ENCODE measurements around the gene CD163L1.
"Not testable (repeated sequence)": the region's sequence is repeated elsewhere in the genome, so short reads cannot be mapped to it uniquely, and the experiment has no call there.

Gene CD163L1

GRCh38 chr12:7354529-7354928, 89.4 kb downstream of the CD163L1 start:
- Histone ChIP-seq H3K4me3 (ENCODE audit: low read depth, low read length) (no peak overlapping the region), H3K9ac (ENCODE audit: low read depth, low read length) (no peak overlapping the region), H3K4me1 (ENCODE audit: control insufficient read depth, insufficient read depth, low read length) (no peaks in the 10 kb centered on the region), H3K27me3 (ENCODE audit: control insufficient read depth, insufficient read depth, low read length) (no peaks in the 10 kb centered on the region), H3K9me3 (ENCODE audit: control insufficient read depth, insufficient read depth, low read length) (no peaks in the 10 kb centered on the region), H3K36me3 (ENCODE audit: control insufficient read depth, insufficient read depth, low read length) (no peaks in the 10 kb centered on the region)

- Histone ChIP-seq H3K36me3 (ENCODE audit: control insufficient read depth, insufficient read depth, low read length) (no peaks in the 10 kb centered on the region), H3K4me1 (ENCODE audit: control insufficient read depth, insufficient read depth, low read length) (no peaks in the 10 kb centered on the region), H3K9ac (ENCODE audit: low read depth, low read length) (no peak overlapping the region), H3K4me3 (ENCODE audit: low read depth, low read length) (no peak overlapping the region), H3K27me3 (ENCODE audit: control insufficient read depth, insufficient read depth, low read length) (no peaks in the 10 kb centered on the region), H3K9me3 (ENCODE audit: control insufficient read depth, insufficient read depth, low read length) (no peaks in the 10 kb centered on the region)
Measured at GRCh38 chr12:7352661-7353060, 91.3 kb downstream of the CD163L1 start.

- H3K4me1 ChIP-seq (ENCODE audit: control insufficient read depth, insufficient read depth, low read length), result no peaks in the 10 kb centered on the region
- no peak overlapping the region for H3K4me3 ChIP-seq (ENCODE audit: low read depth, low read length)
- H3K9me3 ChIP-seq (ENCODE audit: control insufficient read depth, insufficient read depth, low read length), result no peaks in the 10 kb centered on the region
- H3K9ac ChIP-seq (ENCODE audit: low read depth, low read length), result no peak overlapping the region
- H3K36me3 ChIP-seq (ENCODE audit: control insufficient read depth, insufficient read depth, low read length), result no peaks in the 10 kb centered on the region
- H3K27me3 ChIP-seq (ENCODE audit: control insufficient read depth, insufficient read depth, low read length), result no peaks in the 10 kb centered on the region
Measured at GRCh38 chr12:7351177-7351576, 92.8 kb downstream of the CD163L1 start.

- Histone ChIP-seq H3K4me1 (ENCODE audit: control insufficient read depth, insufficient read depth, low read length) (no peaks in the 10 kb centered on the region), H3K9me3 (ENCODE audit: control insufficient read depth, insufficient read depth, low read length) (peaks cover 8% of the 10 kb centered on the region), H3K9ac (ENCODE audit: low read depth, low read length) (no peak overlapping the region), H3K4me3 (ENCODE audit: low read depth, low read length) (no peak overlapping the region), H3K27me3 (ENCODE audit: control insufficient read depth, insufficient read depth, low read length) (no peaks in the 10 kb centered on the region), H3K36me3 (ENCODE audit: control insufficient read depth, insufficient read depth, low read length) (no peaks in the 10 kb centered on the region)
Measured at GRCh38 chr12:7349418-7349817, 94.5 kb downstream of the CD163L1 start.

GRCh38 chr12:7346551-7347225, 97.3 kb downstream of the CD163L1 start:
- Histone ChIP-seq H3K9ac (ENCODE audit: low read depth, low read length) (no peak overlapping the region), H3K4me3 (ENCODE audit: low read depth, low read length) (no peak overlapping the region), H3K36me3 (ENCODE audit: control insufficient read depth, insufficient read depth, low read length) (no peaks in the 10 kb centered on the region), H3K27me3 (ENCODE audit: control insufficient read depth, insufficient read depth, low read length) (no peaks in the 10 kb centered on the region), H3K4me1 (ENCODE audit: control insufficient read depth, insufficient read depth, low read length) (no peaks in the 10 kb centered on the region), H3K9me3 (ENCODE audit: control insufficient read depth, insufficient read depth, low read length) (peaks cover 8% of the 10 kb centered on the region)

GRCh38 chr12:7344833-7345606, 98.9 kb downstream of the CD163L1 start:
- H3K36me3 ChIP-seq (ENCODE audit: control insufficient read depth, insufficient read depth, low read length), result no peaks in the 10 kb centered on the region
- H3K4me3 ChIP-seq (ENCODE audit: low read depth, low read length), result no peak overlapping the region
- H3K9me3 ChIP-seq (ENCODE audit: control insufficient read depth, insufficient read depth, low read length), result peaks cover 8% of the 10 kb centered on the region
- H3K9ac ChIP-seq (ENCODE audit: low read depth, low read length), result no peak overlapping the region
- no peaks in the 10 kb centered on the region for H3K4me1 ChIP-seq (ENCODE audit: control insufficient read depth, insufficient read depth, low read length)
- H3K27me3 ChIP-seq (ENCODE audit: control insufficient read depth, insufficient read depth, low read length), result no peaks in the 10 kb centered on the region

- Histone ChIP-seq H3K4me1 (ENCODE audit: control insufficient read depth, insufficient read depth, low read length) (no peaks in the 10 kb centered on the region), H3K9me3 (ENCODE audit: control insufficient read depth, insufficient read depth, low read length) (peaks cover 2% of the 10 kb centered on the region), H3K27me3 (ENCODE audit: control insufficient read depth, insufficient read depth, low read length) (no peaks in the 10 kb centered on the region), H3K4me3 (ENCODE audit: low read depth, low read length) (no peak overlapping the region), H3K36me3 (ENCODE audit: control insufficient read depth, insufficient read depth, low read length) (no peaks in the 10 kb centered on the region), H3K9ac (ENCODE audit: low read depth, low read length) (no peak overlapping the region)
Measured at GRCh38 chr12:7339675-7340074, 104.3 kb downstream of the CD163L1 start.

- H3K9ac ChIP-seq (ENCODE audit: low read depth, low read length); H3K4me1 ChIP-seq (ENCODE audit: control insufficient read depth, insufficient read depth, low read length); H3K4me3 ChIP-seq (ENCODE audit: low read depth, low read length); H3K9me3 ChIP-seq (ENCODE audit: control insufficient read depth, insufficient read depth, low read length); H3K36me3 ChIP-seq (ENCODE audit: control insufficient read depth, insufficient read depth, low read length); H3K27me3 ChIP-seq (ENCODE audit: control insufficient read depth, insufficient read depth, low read length): not testable (repeated sequence)
Measured at GRCh38 chr12:7337790-7338189, 106.2 kb downstream of the CD163L1 start.

- no peak overlapping the region for H3K9ac ChIP-seq (ENCODE audit: low read depth, low read length)
Measured at GRCh38 chr12:7327918-7328317, 116.0 kb downstream of the CD163L1 start.

GRCh38 chr12:7324176-7324575, 119.8 kb downstream of the CD163L1 start:
- H3K4me3 ChIP-seq (ENCODE audit: low read depth, low read length), result no peak overlapping the region
- no peaks in the 10 kb centered on the region for H3K9me3 ChIP-seq (ENCODE audit: control insufficient read depth, insufficient read depth, low read length)
- H3K9ac ChIP-seq (ENCODE audit: low read depth, low read length), result no peak overlapping the region
- H3K27me3 ChIP-seq (ENCODE audit: control insufficient read depth, insufficient read depth, low read length), result no peaks in the 10 kb centered on the region
- H3K4me1 ChIP-seq (ENCODE audit: control insufficient read depth, insufficient read depth, low read length), result no peaks in the 10 kb centered on the region
- no peaks in the 10 kb centered on the region for H3K36me3 ChIP-seq (ENCODE audit: control insufficient read depth, insufficient read depth, low read length)

More at GRCh38 chr12:7327918-7328317, 116.0 kb downstream of the CD163L1 start:
- no peaks in the 10 kb centered on the region for H3K4me1 ChIP-seq (ENCODE audit: control insufficient read depth, insufficient read depth, low read length)
- no peaks in the 10 kb centered on the region for H3K27me3 ChIP-seq (ENCODE audit: control insufficient read depth, insufficient read depth, low read length)
- H3K4me3 ChIP-seq (ENCODE audit: low read depth, low read length), result no peak overlapping the region
- H3K9me3 ChIP-seq (ENCODE audit: control insufficient read depth, insufficient read depth, low read length), result peaks cover 11% of the 10 kb centered on the region
- H3K36me3 ChIP-seq (ENCODE audit: control insufficient read depth, insufficient read depth, low read length), result no peaks in the 10 kb centered on the region

GRCh38 chr12:7322599-7322998, 121.4 kb downstream of the CD163L1 start:
- Histone ChIP-seq H3K4me3 (ENCODE audit: low read depth, low read length) (no peak overlapping the region), H3K9me3 (ENCODE audit: control insufficient read depth, insufficient read depth, low read length) (no peaks in the 10 kb centered on the region), H3K9ac (ENCODE audit: low read depth, low read length) (no peak overlapping the region), H3K27me3 (ENCODE audit: control insufficient read depth, insufficient read depth, low read length) (no peaks in the 10 kb centered on the region), H3K4me1 (ENCODE audit: control insufficient read depth, insufficient read depth, low read length) (no peaks in the 10 kb centered on the region), H3K36me3 (ENCODE audit: control insufficient read depth, insufficient read depth, low read length) (no peaks in the 10 kb centered on the region)

GRCh38 chr12:7321624-7322023, 122.3 kb downstream of the CD163L1 start:
- H3K9me3 ChIP-seq (ENCODE audit: control insufficient read depth, insufficient read depth, low read length), result no peaks in the 10 kb centered on the region
- H3K36me3 ChIP-seq (ENCODE audit: control insufficient read depth, insufficient read depth, low read length), result no peaks in the 10 kb centered on the region
- no peak overlapping the region for H3K4me3 ChIP-seq (ENCODE audit: low read depth, low read length)
- H3K4me1 ChIP-seq (ENCODE audit: control insufficient read depth, insufficient read depth, low read length), result no peaks in the 10 kb centered on the region
- H3K27me3 ChIP-seq (ENCODE audit: control insufficient read depth, insufficient read depth, low read length), result no peaks in the 10 kb centered on the region
- no peak overlapping the region for H3K9ac ChIP-seq (ENCODE audit: low read depth, low read length)

All from iPS-15b (cell line).